ENCODE results near the gene A4GALT. TPM values are rescaled to one million over a fixed set of nuclear protein-coding genes. Genes with fewer than 3 reads are reported as not detected.

A4GALT gene
- total RNA-seq, 1 experiment from 2014 or later = 3.4 TPM

DNA sequence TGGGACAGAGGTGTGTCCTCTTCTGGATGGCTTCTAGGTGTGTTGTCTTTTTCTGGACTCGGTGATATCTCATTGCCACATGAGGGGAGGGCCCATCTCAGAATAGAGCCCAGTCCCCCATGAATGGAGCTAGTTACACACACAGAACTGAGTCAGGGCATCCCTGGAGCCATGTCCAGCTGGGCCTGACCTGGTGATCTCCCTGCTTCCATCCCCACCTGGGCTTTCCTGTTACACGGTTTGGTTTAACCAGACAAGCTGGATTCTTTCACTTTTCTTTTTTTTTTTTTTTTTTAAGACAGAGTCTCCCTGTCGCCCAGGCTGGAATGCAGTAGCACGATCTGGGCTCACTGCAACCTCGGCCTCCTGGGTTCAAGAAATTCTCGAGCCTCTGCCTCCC lies 6.1 kb upstream of the A4GALT start:
- H3K27ac ChIP-seq (ENCODE audit: insufficient read length, low read depth, low read length) = no peak overlapping the region
- no peak overlapping the region for H3K27ac Mint-ChIP-seq
- no peak overlapping the region for H2BK15ac ChIP-seq (ENCODE audit: low read depth, low read length)
- H3K36me3 Mint-ChIP-seq (ENCODE audit: insufficient read depth in 1 of 3, low read depth in 3 of 3) = no peaks in the 10 kb centered on the region
- H3K23me2 ChIP-seq (ENCODE audit: insufficient read length, low read depth, low read length, poor library complexity, severe bottlenecking) = no peaks in the 10 kb centered on the region
- H2AFZ ChIP-seq (ENCODE audit: low read length) = no peak overlapping the region
- H2AK5ac ChIP-seq (ENCODE audit: insufficient read length, low read length) = no peak overlapping the region
- no peak overlapping the region for H3K4ac ChIP-seq (ENCODE audit: low read depth, low read length)
- H2BK12ac ChIP-seq (ENCODE audit: insufficient read length, low read depth, low read length) = no peak overlapping the region
- no CpG with 5 or more reads among the region's 6 CpGs for WGBS (ENCODE audit: extremely low coverage, insufficient read length, low lambda C conversion rate)
- no peaks in the 10 kb centered on the region for H3K9me3 ChIP-seq (ENCODE audit: control insufficient read depth, low read depth, low read length)
- no peak overlapping the region for H4K5ac ChIP-seq (ENCODE audit: insufficient read length, low read depth, low read length)
- no peak overlapping the region for H3K18ac ChIP-seq (ENCODE audit: insufficient read length, low read depth, low read length)
- H3K4me1 Mint-ChIP-seq = peaks cover 10 to 12% of the 10 kb centered on the region in 2 experiments
- no peaks in the 10 kb centered on the region for H3K79me1 ChIP-seq (ENCODE audit: insufficient read depth, low read depth, low read length, poor library complexity, severe bottlenecking)
- H3K4me2 ChIP-seq (ENCODE audit: insufficient read depth, insufficient read length, low read length) = no peak overlapping the region
- H4K20me1 ChIP-seq (ENCODE audit: control insufficient read depth, insufficient read depth, insufficient read length) = no peaks in the 10 kb centered on the region
- H3K4me1 ChIP-seq (ENCODE audit: insufficient read depth, low read length) = no peaks in the 10 kb centered on the region; the same call in 1 of the 2 replicates
- TF ChIP-seq, protein P1, sequence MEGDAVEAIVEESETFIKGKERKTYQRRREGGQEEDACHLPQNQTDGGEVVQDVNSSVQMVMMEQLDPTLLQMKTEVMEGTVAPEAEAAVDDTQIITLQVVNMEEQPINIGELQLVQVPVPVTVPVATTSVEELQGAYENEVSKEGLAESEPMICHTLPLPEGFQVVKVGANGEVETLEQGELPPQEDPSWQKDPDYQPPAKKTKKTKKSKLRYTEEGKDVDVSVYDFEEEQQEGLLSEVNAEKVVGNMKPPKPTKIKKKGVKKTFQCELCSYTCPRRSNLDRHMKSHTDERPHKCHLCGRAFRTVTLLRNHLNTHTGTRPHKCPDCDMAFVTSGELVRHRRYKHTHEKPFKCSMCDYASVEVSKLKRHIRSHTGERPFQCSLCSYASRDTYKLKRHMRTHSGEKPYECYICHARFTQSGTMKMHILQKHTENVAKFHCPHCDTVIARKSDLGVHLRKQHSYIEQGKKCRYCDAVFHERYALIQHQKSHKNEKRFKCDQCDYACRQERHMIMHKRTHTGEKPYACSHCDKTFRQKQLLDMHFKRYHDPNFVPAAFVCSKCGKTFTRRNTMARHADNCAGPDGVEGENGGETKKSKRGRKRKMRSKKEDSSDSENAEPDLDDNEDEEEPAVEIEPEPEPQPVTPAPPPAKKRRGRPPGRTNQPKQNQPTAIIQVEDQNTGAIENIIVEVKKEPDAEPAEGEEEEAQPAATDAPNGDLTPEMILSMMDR (conservative IDR thresholded peaks at IDR 0.05) = no peak
- H3K56ac ChIP-seq (ENCODE audit: insufficient read length, low read depth, low read length) = no peak overlapping the region
- H3K9ac ChIP-seq (ENCODE audit: extremely low read depth, insufficient read length, low read length) = no peak overlapping the region
- H3T11ph ChIP-seq (ENCODE audit: low read length) = no peak overlapping the region
- H3K23ac ChIP-seq (ENCODE audit: insufficient read length, low read depth, low read length) = no peak overlapping the region
- H2BK20ac ChIP-seq (ENCODE audit: low read depth, low read length, poor library complexity, severe bottlenecking) = no peak overlapping the region
- H3K9me3 Mint-ChIP-seq = no peaks in the 10 kb centered on the region
- no peaks in the 10 kb centered on the region for H3K27me3 ChIP-seq (ENCODE audit: insufficient read depth, low read length)
- no peak overlapping the region for H4K8ac ChIP-seq (replicated peaks; ENCODE audit: insufficient read length, low read depth, low read length)
- DNase-seq = no peak
- peaks cover 26% of the 10 kb centered on the region for H3K27me3 Mint-ChIP-seq (ENCODE audit: low read depth)
- no peak overlapping the region for H3K14ac ChIP-seq (ENCODE audit: insufficient read depth, low read length)
- no peaks in the 10 kb centered on the region for H3K79me2 ChIP-seq (ENCODE audit: insufficient read depth, low read length)
- H3K4me3 Mint-ChIP-seq = no peak overlapping the region
- no peak overlapping the region for H2BK120ac ChIP-seq (ENCODE audit: low read depth, low read length, poor library complexity, severe bottlenecking)
- H2BK5ac ChIP-seq (ENCODE audit: insufficient read length, low read length) = no peak overlapping the region
- H4K91ac ChIP-seq (ENCODE audit: insufficient read length, low read depth, low read length) = no peak overlapping the region
